ENCODE results near the gene DCAF4L1.

DNA sequence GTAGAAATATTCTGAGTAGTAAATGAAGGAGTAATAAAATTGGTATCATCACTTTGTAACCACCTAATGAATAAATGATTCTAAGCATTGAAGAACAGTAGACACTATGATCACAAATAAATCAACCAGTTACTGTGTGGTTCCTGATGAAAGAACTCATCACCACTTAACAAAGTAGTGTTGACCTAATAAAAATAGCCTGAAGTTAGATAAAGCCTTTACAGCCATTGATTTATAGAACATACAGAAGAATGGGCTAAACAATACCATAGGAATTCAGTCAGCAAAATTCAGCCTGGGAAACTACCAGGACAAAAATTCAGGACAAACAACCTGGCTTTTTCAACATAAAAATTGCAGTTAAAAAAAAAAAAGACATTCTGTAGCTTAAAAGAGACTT is 17.8 kb downstream of the DCAF4L1 start:
- TF ChIP-seq, protein P1, sequence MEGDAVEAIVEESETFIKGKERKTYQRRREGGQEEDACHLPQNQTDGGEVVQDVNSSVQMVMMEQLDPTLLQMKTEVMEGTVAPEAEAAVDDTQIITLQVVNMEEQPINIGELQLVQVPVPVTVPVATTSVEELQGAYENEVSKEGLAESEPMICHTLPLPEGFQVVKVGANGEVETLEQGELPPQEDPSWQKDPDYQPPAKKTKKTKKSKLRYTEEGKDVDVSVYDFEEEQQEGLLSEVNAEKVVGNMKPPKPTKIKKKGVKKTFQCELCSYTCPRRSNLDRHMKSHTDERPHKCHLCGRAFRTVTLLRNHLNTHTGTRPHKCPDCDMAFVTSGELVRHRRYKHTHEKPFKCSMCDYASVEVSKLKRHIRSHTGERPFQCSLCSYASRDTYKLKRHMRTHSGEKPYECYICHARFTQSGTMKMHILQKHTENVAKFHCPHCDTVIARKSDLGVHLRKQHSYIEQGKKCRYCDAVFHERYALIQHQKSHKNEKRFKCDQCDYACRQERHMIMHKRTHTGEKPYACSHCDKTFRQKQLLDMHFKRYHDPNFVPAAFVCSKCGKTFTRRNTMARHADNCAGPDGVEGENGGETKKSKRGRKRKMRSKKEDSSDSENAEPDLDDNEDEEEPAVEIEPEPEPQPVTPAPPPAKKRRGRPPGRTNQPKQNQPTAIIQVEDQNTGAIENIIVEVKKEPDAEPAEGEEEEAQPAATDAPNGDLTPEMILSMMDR (IDR thresholded peaks at IDR 0.05), result no peak
- TF ChIP-seq POLR2A (IDR thresholded peaks at IDR 0.05), result no peak
